GM15510 (cell line): ENCODE measurements around the gene ARHGEF7.

Experiments used
- POLR2A ChIP-seq: IDR thresholded peaks from 3 replicates; pipeline ENCODE4 v1.6.1; 2011; ENCODE audit warnings: borderline replicate concordance; ENCODE audit not compliant: insufficient read length; ENCODE audit errors: extremely low read depth

ARHGEF7 gene

GRCh38 chr13:111288276-111288675 lies 173.2 kb downstream of the ARHGEF7 start:
- no peak for TF ChIP-seq POLR2A

- no peak for TF ChIP-seq POLR2A
These were observed 174.1 kb downstream of the ARHGEF7 start for GRCh38 chr13:111289251-111289650.

GRCh38 chr13:111291908-111292307 lies 176.8 kb downstream of the ARHGEF7 start:
- no peak for TF ChIP-seq POLR2A

- no peak for TF ChIP-seq POLR2A
These were observed 177.8 kb downstream of the ARHGEF7 start for GRCh38 chr13:111292710-111293485.

- TF ChIP-seq POLR2A = no peak
These were observed 180.8 kb downstream of the ARHGEF7 start for GRCh38 chr13:111295886-111296285.

GRCh38 chr13:111296417-111296816 lies 181.3 kb downstream of the ARHGEF7 start:
- no peak for TF ChIP-seq POLR2A

- TF ChIP-seq POLR2A = no peak
These were observed 183.3 kb downstream of the ARHGEF7 start for GRCh38 chr13:111298214-111298975.

- no peak for TF ChIP-seq POLR2A
These were observed 187.1 kb downstream of the ARHGEF7 start for GRCh38 chr13:111302045-111302726.

GRCh38 chr13:111303559-111303958 lies 188.4 kb downstream of the ARHGEF7 start:
- TF ChIP-seq POLR2A = no peak

GRCh38 chr13:111304041-111304544 lies 189.0 kb downstream of the ARHGEF7 start:
- no peak for TF ChIP-seq POLR2A

GRCh38 chr13:111304603-111305289 lies 189.6 kb downstream of the ARHGEF7 start:
- no peak for TF ChIP-seq POLR2A

GRCh38 chr13:111312944-111313590 lies 198.0 kb downstream of the ARHGEF7 start:
- no peak for TF ChIP-seq POLR2A

GRCh38 chr13:111313911-111314425 lies 198.9 kb downstream of the ARHGEF7 start:
- TF ChIP-seq POLR2A = no peak

- TF ChIP-seq POLR2A = no peak
These were observed 199.7 kb downstream of the ARHGEF7 start for GRCh38 chr13:111314852-111315251.

GRCh38 chr13:111315347-111315995 lies 200.4 kb downstream of the ARHGEF7 start:
- TF ChIP-seq POLR2A = no peak
